GM12873 (cell line): ENCODE data around the gene PLPPR1.

Source experiments
- CTCF ChIP-seq: IDR thresholded peaks from 2 replicates; pipeline ENCODE4 v1.5.1; 2012; ENCODE audit warnings: low read depth, mild to moderate bottlenecking, moderate library complexity, low read length, control low read depth; ENCODE audit not compliant: insufficient read depth; ENCODE audit errors: missing control alignments

The PLPPR1 gene

GRCh38 chr9:101097210-101097609, 68.7 kb downstream of the PLPPR1 start:
- no peak for TF ChIP-seq CTCF

GRCh38 chr9:101098392-101098791, 69.9 kb downstream of the PLPPR1 start:
- no peak for TF ChIP-seq CTCF

GRCh38 chr9:101114317-101114716, 85.8 kb downstream of the PLPPR1 start:
- no peak for TF ChIP-seq CTCF

GRCh38 chr9:101115102-101115501, 86.6 kb downstream of the PLPPR1 start:
- TF ChIP-seq CTCF: no peak

GRCh38 chr9:101117161-101117560, 88.6 kb downstream of the PLPPR1 start:
- no peak for TF ChIP-seq CTCF

GRCh38 chr9:101119206-101119819, 90.8 kb downstream of the PLPPR1 start:
- TF ChIP-seq CTCF: peak; percentile 79

- TF ChIP-seq CTCF: no peak
Measured at GRCh38 chr9:101121836-101122399, 93.4 kb downstream of the PLPPR1 start.
